NCI-H69 (cell line): ENCODE data around the gene MICAL2.

ENCODE experiments used
- DNase-seq: peaks from one replicate; lab custom pipeline; 2025; lab: John Stamatoyannopoulos, UW

Gene MICAL2

DNA sequence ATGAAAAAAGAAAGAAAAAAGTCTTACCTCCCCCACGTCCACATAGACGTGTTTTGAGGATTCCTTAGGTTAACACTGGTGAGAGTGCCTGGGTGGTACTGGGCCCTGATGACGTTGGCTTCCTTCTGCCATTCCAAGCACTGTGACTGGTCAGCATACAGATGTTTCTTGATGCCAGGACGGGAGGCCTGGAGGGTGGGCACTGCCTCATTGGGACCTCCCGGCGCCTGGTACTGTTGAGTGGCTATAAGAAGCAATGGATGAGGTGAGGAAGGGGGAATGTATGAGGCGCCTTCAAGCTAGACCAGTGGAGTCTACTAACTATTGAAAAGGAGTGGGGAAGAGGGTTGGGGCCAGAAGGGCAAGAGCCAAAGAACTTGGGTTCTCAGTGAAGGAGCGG lies 45.3 kb downstream of the MICAL2 start:
- DNase-seq = no peak

DNA sequence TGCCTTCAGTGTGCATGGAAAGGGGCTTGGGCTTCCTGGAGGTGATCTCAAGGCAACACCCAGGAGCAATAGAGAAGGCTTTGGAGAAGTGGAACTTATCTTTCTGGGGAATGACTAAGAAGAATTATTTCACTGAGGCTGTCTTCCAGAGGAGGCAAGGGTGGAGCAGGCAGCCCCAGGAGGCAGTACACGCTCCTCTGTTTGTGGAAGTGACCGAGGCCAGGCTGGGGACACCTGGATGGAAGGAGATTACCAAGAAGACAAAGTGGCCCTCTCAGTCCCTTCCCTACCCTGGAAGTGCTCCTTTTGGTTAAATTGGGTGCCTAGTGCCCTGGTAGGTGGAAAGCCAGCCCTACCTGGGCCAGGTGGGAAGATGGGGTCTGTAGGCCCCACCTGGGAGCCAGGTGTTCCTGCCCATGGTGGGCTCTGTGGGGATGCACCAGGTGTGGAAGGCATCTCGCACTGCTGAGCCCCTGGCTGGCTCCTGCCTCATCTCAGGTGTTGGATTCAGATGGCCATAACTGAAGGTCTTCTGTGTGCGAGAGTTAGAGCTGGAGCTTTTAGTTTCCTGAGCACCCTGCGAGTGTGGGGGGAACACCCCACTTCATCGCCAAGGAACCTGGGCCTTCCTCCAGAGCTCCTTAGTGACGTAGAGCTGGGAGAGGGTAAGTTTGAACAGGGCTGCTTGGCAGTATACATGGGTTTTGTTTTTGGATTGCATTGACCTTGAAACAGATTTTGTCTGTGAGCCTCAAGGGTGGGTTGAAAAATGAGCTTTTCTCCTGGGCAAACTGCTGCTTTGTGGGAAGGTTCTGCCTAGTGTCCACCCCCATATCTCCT lies 46.1 kb downstream of the MICAL2 start:
- DNase-seq = no peak

DNA sequence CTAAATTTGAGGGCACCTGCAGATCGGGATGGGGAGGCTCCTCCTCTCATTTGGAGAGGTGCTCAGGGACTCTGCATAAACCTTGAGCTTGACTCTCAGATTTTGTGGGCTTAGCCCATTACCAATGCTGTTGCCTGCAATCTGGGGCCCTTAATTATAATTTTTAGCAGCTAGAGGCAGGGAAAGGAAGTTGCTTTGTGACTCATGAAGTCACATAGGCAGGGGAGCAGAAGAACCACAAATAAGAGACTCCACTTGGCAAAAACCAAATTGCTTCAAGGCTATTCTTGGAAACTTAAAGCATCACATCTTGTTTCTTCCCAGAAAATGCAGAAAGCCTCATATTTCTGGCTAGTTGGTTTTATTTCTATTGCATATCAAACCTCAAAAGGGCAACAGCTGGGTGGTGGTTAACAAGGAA lies 46.9 kb downstream of the MICAL2 start:
- DNase-seq = peak; percentile 20

DNA sequence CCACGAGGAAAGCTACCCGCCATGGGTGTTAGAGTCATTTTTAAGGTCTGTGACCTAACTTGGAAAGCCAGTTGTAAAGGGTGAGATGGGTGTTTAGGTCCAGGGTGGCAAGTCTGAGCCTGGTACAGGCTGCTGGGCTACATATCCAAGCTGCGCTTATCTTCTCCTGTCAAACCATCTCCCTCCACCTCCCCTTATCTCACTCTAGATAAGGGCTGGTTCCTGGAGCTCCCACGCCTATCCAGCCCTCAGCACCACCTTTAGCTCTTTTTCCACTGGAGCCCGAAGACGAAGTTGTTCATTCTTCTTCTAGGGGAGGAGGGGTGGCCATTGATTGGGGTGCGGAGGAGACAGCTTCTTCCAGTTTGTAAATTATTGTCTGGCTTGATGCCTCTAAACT lies 48.5 kb downstream of the MICAL2 start:
- DNase-seq = no peak

- DNase-seq = no peak
Measured at GRCh38 chr11:12159351-12160099, 49.1 kb downstream of the MICAL2 start.

DNA sequence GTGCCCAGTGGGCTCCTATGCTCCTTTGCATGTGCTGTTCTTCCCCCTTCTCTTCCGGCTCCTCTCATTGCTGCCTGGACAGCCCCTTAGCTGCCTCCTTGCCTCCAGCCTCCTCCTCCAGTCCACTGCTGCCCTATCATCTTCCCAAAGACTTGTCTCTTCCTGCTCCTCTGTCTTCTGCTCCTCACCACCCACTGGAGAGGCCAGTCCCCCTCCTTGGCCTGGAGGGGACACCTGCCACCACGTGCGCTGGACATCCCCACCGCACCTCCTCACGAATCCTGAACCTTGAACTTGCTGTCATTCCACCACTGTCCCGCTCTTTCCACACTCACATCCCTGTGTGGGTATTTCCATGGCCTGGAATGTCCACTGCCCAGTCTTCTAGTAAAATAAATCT lies 49.8 kb downstream of the MICAL2 start:
- no peak for DNase-seq

DNA sequence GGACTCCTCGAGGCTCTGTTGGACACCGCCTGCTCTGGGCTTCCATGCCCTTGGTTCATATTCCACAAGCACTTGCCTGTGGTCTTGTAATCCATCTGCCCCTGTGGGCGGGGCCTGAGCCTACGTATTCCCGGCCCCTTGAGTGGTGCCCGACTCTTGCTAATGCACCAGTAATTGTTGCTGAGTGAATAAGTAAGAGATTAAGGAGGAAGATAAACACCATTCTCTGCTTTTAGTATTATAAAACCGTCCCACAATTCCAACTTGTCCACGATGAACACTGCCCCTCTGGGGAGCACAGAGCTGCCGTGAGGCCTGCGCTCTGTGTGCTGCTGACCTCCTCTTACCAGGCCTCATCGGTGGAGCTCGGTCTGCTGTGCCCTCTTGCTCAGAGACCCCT lies 50.3 kb downstream of the MICAL2 start:
- DNase-seq = no peak

DNA sequence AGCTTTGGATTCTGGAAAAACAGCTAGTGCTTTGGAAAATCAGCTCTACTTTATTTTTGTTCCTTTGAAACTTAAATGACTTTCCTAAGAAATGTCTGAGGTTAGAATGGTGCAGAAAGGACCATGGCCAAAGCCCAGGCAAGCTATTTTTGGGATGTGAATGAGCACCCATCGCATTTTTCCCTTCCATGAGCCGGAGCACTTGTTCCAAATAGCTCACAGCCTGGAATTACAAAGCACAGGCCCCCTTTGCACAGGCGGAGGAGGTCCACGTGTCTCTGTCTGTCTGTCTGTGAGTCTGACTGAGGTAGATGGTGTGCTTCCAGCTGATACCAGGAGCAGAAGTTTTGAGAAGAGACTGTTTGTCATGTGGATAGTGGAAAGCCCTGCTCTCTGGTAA lies 50.7 kb downstream of the MICAL2 start:
- no peak for DNase-seq

DNA sequence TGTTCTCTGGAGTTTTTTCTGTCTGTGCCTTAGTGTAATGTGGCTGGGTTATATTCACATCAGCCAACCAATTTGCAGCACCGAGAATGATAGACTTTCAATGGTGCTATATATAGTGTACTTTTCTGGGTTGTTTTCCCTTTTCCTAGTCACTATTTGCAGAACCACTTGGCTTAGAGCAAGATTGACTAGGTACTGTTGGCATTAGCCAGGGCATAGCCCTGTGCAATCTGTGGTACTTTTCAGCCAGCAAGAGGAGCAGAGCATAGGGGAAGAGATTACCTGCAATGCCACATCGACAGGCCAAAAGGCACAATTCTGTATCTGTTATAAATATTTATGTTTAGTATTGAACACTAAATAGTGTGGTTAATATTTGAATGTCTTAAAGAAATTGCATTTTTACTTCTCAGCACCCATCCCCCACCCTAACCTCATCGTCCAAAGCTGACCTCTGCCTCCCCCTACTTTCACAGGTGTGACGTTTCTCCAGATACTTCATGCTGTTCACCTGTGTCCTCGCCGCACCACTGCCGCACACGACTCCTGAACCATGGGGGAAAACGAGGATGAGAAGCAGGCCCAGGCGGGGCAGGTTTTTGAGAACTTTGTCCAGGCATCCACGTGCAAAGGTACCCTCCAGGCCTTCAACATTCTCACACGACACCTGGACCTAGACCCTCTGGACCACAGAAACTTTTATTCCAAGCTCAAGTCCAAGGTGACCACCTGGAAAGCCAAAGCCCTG lies 51.4 kb downstream of the MICAL2 start:
- no peak for DNase-seq

GRCh38 chr11:12162652-12163051 lies 52.3 kb downstream of the MICAL2 start:
- no peak for DNase-seq

DNA sequence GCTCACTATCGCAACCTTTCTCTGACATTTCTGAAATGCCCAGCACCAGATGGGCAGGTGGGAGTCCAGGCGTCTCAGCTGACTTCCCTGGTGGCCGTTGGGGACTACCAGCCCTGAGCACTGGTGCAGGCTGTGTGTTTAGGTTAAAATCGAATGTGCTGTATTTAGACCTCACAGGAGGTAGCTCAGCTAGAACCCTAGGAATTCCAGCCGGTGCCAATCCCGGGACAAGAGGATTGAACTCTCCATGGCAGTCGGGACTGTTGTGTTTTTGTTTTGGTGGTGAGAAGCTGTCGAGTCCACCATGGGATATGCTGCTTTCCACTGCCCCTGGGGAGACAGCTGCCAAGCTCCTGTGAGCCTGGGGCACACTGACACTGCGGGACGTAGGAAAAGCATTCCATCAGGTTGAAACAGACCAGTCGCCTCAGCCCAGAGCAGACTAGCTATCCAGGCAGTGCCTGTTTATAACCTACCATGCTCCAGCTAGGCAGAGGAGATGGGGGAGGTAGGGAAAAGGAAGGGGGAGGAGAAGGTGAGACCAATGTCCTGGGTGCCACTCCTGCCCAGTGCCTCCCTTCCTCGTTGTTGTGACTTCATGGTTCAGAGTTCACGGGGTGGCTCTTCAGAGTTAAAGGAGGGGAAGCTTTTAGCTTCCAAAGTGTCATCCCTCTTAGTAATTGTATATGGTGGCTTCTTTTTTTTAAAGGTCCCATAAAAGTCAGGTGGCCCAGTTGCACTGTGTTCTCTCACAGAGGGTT lies 53.0 kb downstream of the MICAL2 start:
- no peak for DNase-seq

DNA sequence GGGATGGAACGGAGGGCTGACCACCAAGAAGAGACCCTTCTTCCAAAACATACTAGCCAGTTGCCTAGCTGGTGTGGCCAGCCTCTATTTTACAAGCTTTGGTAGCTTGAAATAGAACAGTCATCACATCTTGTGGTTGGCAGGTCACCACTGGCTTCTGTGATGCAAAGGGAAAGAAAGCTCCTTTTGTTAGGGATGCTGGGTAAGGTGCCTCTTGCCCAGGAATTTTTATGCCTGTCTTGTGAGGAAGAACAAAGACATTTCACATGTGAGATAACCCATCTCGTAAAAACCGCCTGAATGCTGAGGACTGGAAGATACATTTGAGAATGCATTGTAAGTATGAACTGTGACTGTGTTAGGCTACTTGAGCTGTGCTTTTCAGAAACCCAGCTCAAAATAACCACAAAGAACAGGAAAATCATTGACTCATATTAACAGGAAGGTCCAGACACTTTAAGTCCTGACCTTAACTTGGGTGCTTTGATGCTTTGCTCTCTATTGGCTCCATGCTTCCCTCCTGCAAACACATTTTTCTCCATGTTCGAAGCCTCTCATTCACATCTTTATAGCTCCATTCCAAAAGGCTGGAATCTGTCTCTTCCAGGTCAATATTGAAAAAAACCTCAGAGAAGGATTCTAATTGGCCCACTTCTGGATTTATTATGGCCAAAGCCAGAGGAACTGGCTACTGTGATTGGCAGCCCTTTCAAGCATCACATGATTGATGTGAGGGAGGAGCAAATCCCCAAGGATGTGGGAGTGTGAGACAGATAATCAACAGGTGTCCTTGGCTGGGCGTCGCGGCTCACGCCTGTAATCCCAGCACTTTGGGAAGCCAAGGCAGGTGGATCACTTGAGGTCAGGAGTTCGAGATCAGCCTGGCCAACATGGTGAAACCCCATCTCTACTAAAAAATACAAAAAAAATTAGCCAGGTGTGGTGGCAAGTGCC lies 53.9 kb downstream of the MICAL2 start:
- DNase-seq = no peak

GRCh38 chr11:12165237-12165875 lies 55.0 kb downstream of the MICAL2 start:
- DNase-seq = peak; percentile 45

- no peak for DNase-seq
Measured at GRCh38 chr11:12166299-12167060, 56.1 kb downstream of the MICAL2 start.

DNA sequence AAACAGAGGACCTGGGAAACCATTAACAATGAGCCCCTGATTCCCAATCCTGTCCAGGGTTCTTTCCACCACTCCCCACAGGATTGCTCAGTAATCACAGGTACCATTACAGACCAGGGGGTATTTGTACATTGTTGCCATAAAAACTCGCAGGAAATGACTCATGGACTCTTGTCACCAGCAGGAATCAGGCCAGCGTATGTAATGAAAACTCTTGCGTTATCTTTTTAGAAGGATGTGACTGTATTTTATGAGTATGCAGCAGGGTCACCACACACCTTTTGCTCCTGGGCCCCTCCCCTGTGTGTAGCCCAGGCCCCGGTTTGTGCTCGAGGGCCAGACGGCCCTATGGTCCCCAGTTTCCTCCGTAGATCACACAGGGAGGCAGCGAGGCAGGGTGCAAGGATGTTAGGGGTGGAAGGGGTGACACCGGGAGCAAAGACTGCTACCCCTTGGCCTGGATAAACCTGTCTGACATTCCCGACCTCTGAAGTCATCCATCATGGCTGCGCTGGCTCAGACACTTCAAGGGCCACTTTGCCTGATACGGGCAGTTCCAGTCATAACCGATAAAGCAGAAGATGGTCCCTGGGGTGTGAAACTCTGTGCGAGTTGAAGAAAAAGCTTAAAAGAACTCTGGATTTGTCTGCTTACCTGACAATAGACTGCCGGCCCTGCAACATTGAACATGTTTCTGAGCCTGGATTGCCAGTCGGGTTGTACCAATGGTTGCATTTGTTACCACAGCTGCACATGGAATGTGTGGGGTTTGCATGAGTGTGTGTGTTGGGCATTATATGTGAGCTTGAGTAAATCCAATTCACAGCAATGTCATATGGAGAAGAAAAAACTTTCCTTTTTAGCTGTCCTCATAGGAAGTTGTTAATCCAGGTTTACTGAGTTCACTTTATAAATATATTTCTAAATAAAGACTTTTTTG lies 56.9 kb downstream of the MICAL2 start:
- peak; percentile 90 for DNase-seq

- no peak for DNase-seq
Measured at GRCh38 chr11:12168114-12168513, 57.7 kb downstream of the MICAL2 start.

DNA sequence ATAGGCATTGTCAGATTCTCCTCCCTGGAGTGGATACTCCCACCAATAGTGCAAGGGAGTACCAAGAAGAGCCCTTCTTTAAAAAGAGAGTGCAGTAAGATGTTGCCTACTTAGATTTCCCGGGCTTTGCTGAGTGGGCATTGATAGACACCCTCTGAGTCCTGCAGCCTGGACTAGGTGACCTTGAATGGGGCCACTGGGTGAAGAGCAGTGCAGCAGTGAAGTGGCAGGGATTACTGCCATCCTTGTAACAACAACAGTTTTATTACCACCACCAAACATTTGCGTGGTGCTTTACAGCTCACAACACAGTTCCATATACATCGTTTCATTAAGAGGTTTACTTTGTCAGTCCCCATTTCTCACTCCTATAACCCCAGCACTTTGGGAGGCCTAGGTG lies 59.4 kb downstream of the MICAL2 start:
- DNase-seq = no peak

DNA sequence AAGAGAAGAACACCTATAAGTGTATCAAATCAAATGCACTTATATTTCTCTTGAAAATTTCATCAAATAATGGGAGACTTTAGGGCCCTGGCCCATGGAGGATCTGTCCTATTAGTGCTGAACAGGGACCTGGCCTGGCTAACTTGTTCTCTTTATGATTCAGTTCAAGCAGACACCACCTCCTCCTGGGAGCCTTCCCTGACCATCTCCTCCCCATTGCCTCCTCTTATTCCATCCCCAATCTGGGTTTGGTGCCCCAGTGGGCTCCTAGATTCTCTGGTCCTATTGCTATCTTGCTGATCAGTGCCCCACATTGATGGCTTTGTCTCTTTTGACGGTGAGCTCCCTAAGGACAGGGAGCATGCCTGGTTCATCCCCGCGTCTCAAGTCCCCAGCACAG lies 60.1 kb downstream of the MICAL2 start:
- no peak for DNase-seq
